Measurements from ENCODE around the gene EPS8.
A peak's percentile ranks its signal among the peaks of the same experiment; 100 is the strongest.

GRCh38 chr12:15599266-15600037 lies 189.7 kb downstream of the EPS8 start:
- TF ChIP-seq CTCF (IDR thresholded peaks at IDR 0.05) = no peak
- TF ChIP-seq POLR2A (IDR thresholded peaks at IDR 0.05; ENCODE audit: low read depth) = no peak
- peak in 1 of 2 donors; percentile 14 for TF ChIP-seq POLR2AphosphoS5 (IDR thresholded peaks at IDR 0.05)
- no peak for TF ChIP-seq EP300 (IDR thresholded peaks at IDR 0.05)
